GM10266 (cell line): ENCODE data around the gene TMEM8B.

Experiments used
- DNase-seq: peaks from one replicate; pipeline ENCODE4 v3.0.0; 2012; ENCODE audit errors: extremely low spot score
- CTCF ChIP-seq: IDR thresholded peaks from 2 replicates; pipeline ENCODE4 v1.5.1; 2012; ENCODE audit warnings: mild to moderate bottlenecking, low read depth; ENCODE audit not compliant: control insufficient read depth, insufficient read depth; ENCODE audit errors: missing control alignments

Gene TMEM8B

GRCh38 chr9:35822926-35823325 is 6.1 kb upstream of the TMEM8B start:
- DNase-seq = no peak
- no peak for TF ChIP-seq CTCF

- TF ChIP-seq CTCF = peak; percentile 75
- peak; percentile 65 for DNase-seq
These were observed 2.8 kb upstream of the TMEM8B start for GRCh38 chr9:35826071-35826701.

DNA sequence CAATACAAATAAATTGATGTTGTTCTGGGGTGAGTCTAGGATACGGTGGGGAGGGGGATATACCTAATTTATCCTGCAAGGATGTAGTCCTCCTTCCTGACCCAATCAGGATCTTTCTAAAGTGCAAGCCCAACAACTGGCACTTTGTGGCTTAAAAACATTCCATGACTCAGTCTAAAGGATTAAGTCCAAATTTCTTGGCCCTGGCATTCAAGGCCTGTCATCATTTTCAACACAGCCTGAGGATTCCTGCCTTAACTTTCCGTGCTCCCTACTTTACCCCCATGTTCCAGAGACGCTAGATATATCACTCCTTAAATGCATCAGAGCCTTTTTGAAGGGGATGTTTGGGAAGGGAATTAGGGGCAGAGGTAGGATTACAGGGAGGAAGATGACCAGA is 1.5 kb upstream of the TMEM8B start:
- no peak for DNase-seq
- TF ChIP-seq CTCF = no peak

DNA sequence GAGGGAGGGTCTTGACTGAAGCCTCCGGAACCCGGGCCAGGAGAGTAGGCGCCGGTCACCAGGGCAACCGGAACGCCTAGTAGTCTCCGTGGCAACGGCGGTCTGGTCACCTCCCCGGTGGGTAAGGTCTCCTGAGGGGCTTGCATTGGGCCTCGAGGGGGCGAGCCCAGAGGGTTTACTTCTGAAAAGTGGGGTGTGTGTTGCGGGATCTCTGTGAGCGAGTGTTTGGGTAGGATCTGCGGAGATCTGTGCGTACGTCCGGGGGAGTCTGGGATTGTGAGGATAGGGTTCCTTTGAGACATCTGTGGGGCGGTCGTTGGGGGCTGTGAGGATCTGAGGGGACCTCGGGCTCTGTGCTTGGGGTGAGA is 328 bp upstream of the TMEM8B start, which contains the start of gene FAM221B:
Gene FAM221B (minus strand): TSS at position 17 of the 368 bp plus-strand sequence. CDS start 2,571 bp downstream, outside the sequence.
- no peak for DNase-seq
- no peak for TF ChIP-seq CTCF

DNA sequence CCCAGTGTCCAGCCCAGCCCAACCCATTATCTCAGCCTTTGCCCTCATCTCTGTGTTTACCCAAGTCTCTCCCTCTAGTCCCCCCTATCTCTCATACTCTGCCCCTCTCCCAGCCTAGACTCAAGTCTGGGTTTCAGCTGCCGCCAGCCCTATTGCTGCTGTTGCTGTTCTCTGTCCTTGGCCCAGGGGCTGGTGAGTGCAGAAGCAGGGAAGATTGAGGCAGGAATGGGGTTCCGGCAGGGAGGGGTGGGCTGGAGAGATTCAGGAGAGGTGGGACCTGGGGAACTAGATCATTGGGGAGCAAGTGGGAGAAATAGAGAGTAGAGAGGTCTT is 702 bp downstream of the TMEM8B start:
- DNase-seq = no peak
- no peak for TF ChIP-seq CTCF

GRCh38 chr9:35831040-35831439 is 2.0 kb downstream of the TMEM8B start:
- DNase-seq = no peak
- TF ChIP-seq CTCF = no peak

DNA sequence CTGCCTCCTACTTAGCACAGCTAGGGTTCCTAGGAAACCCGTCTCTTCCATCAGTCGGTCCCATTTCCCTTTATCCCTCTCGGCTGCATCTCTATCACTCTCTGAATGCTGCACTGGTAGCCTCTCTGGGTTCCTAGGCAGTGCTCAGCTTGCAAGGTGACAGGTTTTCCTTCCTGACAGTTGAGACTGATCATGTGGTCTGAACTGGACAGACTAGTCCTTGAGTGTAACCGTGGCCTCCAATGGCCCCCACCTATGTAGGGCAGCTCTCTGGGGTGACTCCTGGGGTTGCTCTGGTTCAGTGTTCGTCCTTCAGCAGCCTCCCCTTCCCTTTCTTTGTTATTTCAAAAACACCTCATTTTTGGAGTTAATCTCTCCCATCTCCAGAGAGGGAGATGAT is 3.8 kb downstream of the TMEM8B start:
- no peak for DNase-seq
- TF ChIP-seq CTCF = no peak
